ENCODE measurements around the gene PABPC1L.

GRCh38 chr20:44916586-44916985 lies 6.7 kb downstream of the PABPC1L start:
- TF ChIP-seq CTCF (IDR thresholded peaks at IDR 0.05) (no peak), POLR2A (IDR thresholded peaks at IDR 0.05) (no peak)
